PC-9 (cell line): ENCODE results near the gene CSAG3. TPM values are rescaled to one million over a fixed set of nuclear protein-coding genes. Genes with fewer than 3 reads are reported as not detected.

ENCODE experiments used
- BruUV-seq: library from RNA; stranded (reverse); fragments of 400-500 nt; replicated peaks from 2 replicates; lab custom pipeline; 2021; lab: Mats Ljungman, UMichigan
- CTCF ChIA-PET: fragments of 300-600 bp; sonication (Branson Sonifier 250); formaldehyde crosslinking; loops from one replicate; lab custom pipeline; 2022; ENCODE audit warnings: antibody characterized with exemption; lab: Charles Lee
- POLR2A ChIA-PET: fragments of 300-600 bp; sonication (Branson Sonifier 250); formaldehyde crosslinking; loops from one replicate; lab custom pipeline; 2022; ENCODE audit warnings: antibody characterized with exemption; ENCODE audit not compliant: unreplicated experiment; lab: Charles Lee
- DNase-seq, 2 experiments: peaks; one replicate each; pipeline versions ENCODE4 v3.0.0 to v3.0.0-alpha.2; 2015 to 2022; ENCODE audit warnings: mixed read lengths in 1 of 2
- H2AFZ ChIP-seq: fragments of 200-600 bp; sonication (generic); 2 replicates; pipeline ENCODE4 v1.8.1; 2017; ENCODE audit warnings: antibody characterized with exemption
- H3F3A ChIP-seq: fragments of 200-600 bp; sonication (generic); 2 replicates; pipeline ENCODE4 v1.8.1; 2017; ENCODE audit warnings: antibody characterized with exemption, mild to moderate bottlenecking, low read depth; ENCODE audit not compliant: insufficient read depth
- H3K27ac ChIP-seq: fragments of 200-600 bp; sonication (generic); 2 replicates; pipeline ENCODE4 v1.6.1; 2016; ENCODE audit warnings: mixed run types
- H3K27me3 ChIP-seq: fragments of 200-600 bp; sonication (generic); 2 replicates; pipeline ENCODE4 v1.6.1; 2016; ENCODE audit warnings: low read depth, mixed run types; ENCODE audit not compliant: insufficient read depth
- H3K36me3 ChIP-seq: fragments of 200-600 bp; sonication (generic); 2 replicates; pipeline ENCODE4 v1.6.1; 2016; ENCODE audit warnings: low read depth, mixed run types
- H3K4me1 ChIP-seq: fragments of 200-600 bp; sonication (generic); replicated peaks from 2 replicates; pipeline ENCODE4 v1.6.1; 2016; ENCODE audit warnings: mixed run types; ENCODE audit not compliant: insufficient read depth
- H3K4me2 ChIP-seq: fragments of 200-600 bp; sonication (generic); 2 replicates; pipeline ENCODE4 v1.6.1; 2017; ENCODE audit warnings: mixed run types
- H3K4me3 ChIP-seq: fragments of 200-600 bp; sonication (generic); 2 replicates; pipeline ENCODE4 v1.6.1; 2016; ENCODE audit warnings: mixed run types
- H3K79me2 ChIP-seq: fragments of 200-600 bp; sonication (generic); 2 replicates; pipeline ENCODE4 v1.6.1; 2017; ENCODE audit warnings: low read depth, mixed run types
- H3K9me2 ChIP-seq: fragments of 200-600 bp; sonication (generic); 2 replicates; pipeline ENCODE4 v1.8.1; 2017; ENCODE audit warnings: mild to moderate bottlenecking; ENCODE audit not compliant: insufficient read depth
- H3K9me3 ChIP-seq: fragments of 200-600 bp; sonication (generic); 2 replicates; pipeline ENCODE4 v1.8.1; 2016; ENCODE audit warnings: low read depth; ENCODE audit not compliant: insufficient read depth
- H4K20me1 ChIP-seq: fragments of 200-600 bp; sonication (generic); 2 replicates; pipeline ENCODE4 v1.8.1; 2017; ENCODE audit not compliant: insufficient read depth
- EZH2 ChIP-seq: fragments of 200-600 bp; sonication (generic); IDR thresholded peaks from 2 replicates; pipeline ENCODE4 v1.8.0; 2017; ENCODE audit warnings: antibody characterized with exemption, low read depth
- intact Hi-C: fragments of 100-400 bp; cut with micrococcal nuclease; formaldehyde crosslinking; loops from one replicate; pipeline ENCODE4 v1.10.0; 2022; ENCODE audit not compliant: unreplicated experiment
- total RNA-seq: library from RNA; stranded (reverse); gene quantifications from 2 replicates; pipeline ENCODE4 v1.2.3, GENCODE V29; 2021
- TF ChIP-seq, protein P1 (sequence below): fragments of 200-600 bp; sonication (generic); conservative IDR thresholded peaks from 2 replicates; pipeline ENCODE4 v1.6.1; 2017; ENCODE audit warnings: mixed run types, antibody characterized with exemption, mild to moderate bottlenecking, moderate library complexity

Gene CSAG3
- total RNA-seq, 1 experiment from 2014 or later: 52.9 TPM

DNA sequence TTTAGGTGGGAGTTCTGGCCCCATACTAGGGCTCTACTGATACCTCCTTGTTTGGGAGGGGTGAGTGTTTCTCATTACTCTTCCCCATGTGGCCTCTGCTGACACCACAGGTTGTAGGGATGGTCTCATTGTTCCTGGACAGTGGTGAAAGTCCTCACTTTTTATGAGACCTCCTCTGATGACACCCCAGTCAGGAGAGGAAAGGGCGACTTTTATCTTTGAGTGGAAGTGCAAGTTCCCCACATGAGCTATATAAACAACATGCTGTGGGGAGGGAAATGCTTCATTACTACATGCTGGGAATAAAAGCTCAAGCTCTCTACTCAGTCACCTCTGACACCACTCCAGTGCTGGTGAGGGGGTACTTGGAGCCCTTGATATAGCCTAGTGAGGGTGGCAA, 39.9 kb downstream of the CSAG3 start:
- Histone ChIP-seq H3F3A (no peaks in the 10 kb centered on the region), H3K4me3 (no peak overlapping the region), H3K36me3 (peaks cover 7% of the 10 kb centered on the region; the same call in 1 of the 2 replicates), H4K20me1 (no peaks in the 10 kb centered on the region), H3K27ac (no peak overlapping the region), H3K4me1 (no peaks in the 10 kb centered on the region), H3K79me2 (no peaks in the 10 kb centered on the region), H3K4me2 (no peak overlapping the region), H2AFZ (no peak overlapping the region), H3K9me2 (no peaks in the 10 kb centered on the region; the same call in 1 of the 2 replicates), H3K9me3 (no peaks in the 10 kb centered on the region), H3K27me3 (no peaks in the 10 kb centered on the region)
- BruUV-seq: no TSS peak
- DNase-seq: no peak
- TF ChIP-seq EZH2: no peak
- ChIA-PET CTCF (no interaction called here), POLR2A (no interaction called here)
- intact Hi-C loops: no loop called here

GRCh38 chrX:152806035-152806434, 47.0 kb downstream of the CSAG3 start:
- BruUV-seq: no TSS peak
- H3K4me3 ChIP-seq: no peak overlapping the region
- TF ChIP-seq, protein P1, sequence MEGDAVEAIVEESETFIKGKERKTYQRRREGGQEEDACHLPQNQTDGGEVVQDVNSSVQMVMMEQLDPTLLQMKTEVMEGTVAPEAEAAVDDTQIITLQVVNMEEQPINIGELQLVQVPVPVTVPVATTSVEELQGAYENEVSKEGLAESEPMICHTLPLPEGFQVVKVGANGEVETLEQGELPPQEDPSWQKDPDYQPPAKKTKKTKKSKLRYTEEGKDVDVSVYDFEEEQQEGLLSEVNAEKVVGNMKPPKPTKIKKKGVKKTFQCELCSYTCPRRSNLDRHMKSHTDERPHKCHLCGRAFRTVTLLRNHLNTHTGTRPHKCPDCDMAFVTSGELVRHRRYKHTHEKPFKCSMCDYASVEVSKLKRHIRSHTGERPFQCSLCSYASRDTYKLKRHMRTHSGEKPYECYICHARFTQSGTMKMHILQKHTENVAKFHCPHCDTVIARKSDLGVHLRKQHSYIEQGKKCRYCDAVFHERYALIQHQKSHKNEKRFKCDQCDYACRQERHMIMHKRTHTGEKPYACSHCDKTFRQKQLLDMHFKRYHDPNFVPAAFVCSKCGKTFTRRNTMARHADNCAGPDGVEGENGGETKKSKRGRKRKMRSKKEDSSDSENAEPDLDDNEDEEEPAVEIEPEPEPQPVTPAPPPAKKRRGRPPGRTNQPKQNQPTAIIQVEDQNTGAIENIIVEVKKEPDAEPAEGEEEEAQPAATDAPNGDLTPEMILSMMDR: no peak
- TF ChIP-seq EZH2: no peak
- H3F3A ChIP-seq: no peaks in the 10 kb centered on the region
- H3K27ac ChIP-seq: no peak overlapping the region
- no peak overlapping the region for H2AFZ ChIP-seq
- no peaks in the 10 kb centered on the region for H3K9me3 ChIP-seq
- no peaks in the 10 kb centered on the region for H3K27me3 ChIP-seq
- H3K9me2 ChIP-seq: no peaks in the 10 kb centered on the region
- no peaks in the 10 kb centered on the region for H3K4me1 ChIP-seq
- peaks cover 31% of the 10 kb centered on the region; the same call in 1 of the 2 replicates for H3K36me3 ChIP-seq
- H3K79me2 ChIP-seq: no peaks in the 10 kb centered on the region
- H3K4me2 ChIP-seq: no peak overlapping the region
- POLR2A ChIA-PET: no interaction called here
- DNase-seq: no peak
- intact Hi-C loops: no loop called here
- CTCF ChIA-PET: no interaction called here
- H4K20me1 ChIP-seq: no peaks in the 10 kb centered on the region; the same call in 1 of the 2 replicates

Other genes with a start within 250 kb of the CSAG3 start
- gene GABRQ, start 121.3 kb upstream of the CSAG3 start, total RNA-seq: not detected in 2 replicates
- 133 and 135 TPM in 2 replicates for gene MAGEA3, start 60.4 kb upstream of the CSAG3 start, total RNA-seq
- not detected in 2 replicates for gene CSAG2, start 49.9 kb upstream of the CSAG3 start, total RNA-seq
- 30.1 and 35.3 TPM in 2 replicates for gene MAGEA2B, start 44.6 kb upstream of the CSAG3 start, total RNA-seq
- 33.2 and 36.5 TPM in 2 replicates for gene CSAG1, start 25.5 kb upstream of the CSAG3 start, total RNA-seq
- gene MAGEA12, start 25.5 kb upstream of the CSAG3 start, total RNA-seq: 17.2 and 24.2 TPM in 2 replicates
- 16.2 and 18.7 TPM in 2 replicates for gene MAGEA2, start 5.4 kb upstream of the CSAG3 start, total RNA-seq
- gene MAGEA6, start 10.5 kb downstream of the CSAG3 start, total RNA-seq: 116 and 122 TPM in 2 replicates
- 66.9 and 78.6 TPM in 2 replicates for gene CETN2, start 71.5 kb downstream of the CSAG3 start, total RNA-seq
- 40.9 and 55.1 TPM in 2 replicates for gene NSDHL, start 71.8 kb downstream of the CSAG3 start, total RNA-seq
- gene ZNF185, start 138.8 kb downstream of the CSAG3 start, total RNA-seq: 40.6 and 42.8 TPM in 2 replicates
- gene PNMA5, start 234.9 kb downstream of the CSAG3 start, total RNA-seq: not detected in 2 replicates